ENCODE results near the gene CCDC88C.

- TF ChIP-seq CTCF (IDR thresholded peaks at IDR 0.05), result no peak
- TF ChIP-seq ZFX (IDR thresholded peaks at IDR 0.05; ENCODE audit: borderline replicate concordance), result no peak
These were observed 11.7 kb downstream of the CCDC88C start for GRCh38 chr14:91405724-91406435.

All from 22Rv1 (cell line).